Nephron progenitor cell (in vitro differentiated cells): ENCODE results near the gene HOXC11.

ENCODE experiments used
- DNase-seq: peaks from one replicate; pipeline ENCODE4 v3.0.0; 2021
- H3K27ac Mint-ChIP-seq: 2 replicates; pipeline ENCODE4 v1.8.0; 2021; ENCODE audit warnings: mild to moderate bottlenecking, moderate library complexity, mixed read lengths
- H3K27me3 Mint-ChIP-seq: 2 replicates; pipeline ENCODE4 v1.8.0; 2021; ENCODE audit warnings: mild to moderate bottlenecking, low read depth, mixed read lengths; ENCODE audit not compliant: poor library complexity
- H3K36me3 Mint-ChIP-seq: 2 replicates; pipeline ENCODE4 v1.8.0; 2021; ENCODE audit warnings: low read depth, mixed read lengths
- H3K4me1 Mint-ChIP-seq: 2 replicates; pipeline ENCODE4 v1.8.0; 2021; ENCODE audit warnings: mixed read lengths
- H3K4me3 Mint-ChIP-seq: 2 replicates; pipeline ENCODE4 v1.8.0; 2021; ENCODE audit warnings: mild to moderate bottlenecking, moderate library complexity, mixed read lengths
- H3K9me3 Mint-ChIP-seq: 2 replicates; pipeline ENCODE4 v1.8.0; 2021; ENCODE audit warnings: mild to moderate bottlenecking, moderate library complexity, mixed read lengths
- TF ChIP-seq, protein P1 (sequence below): fragments of 200-600 bp; sonication (generic); IDR thresholded peaks from 2 replicates; pipeline ENCODE4 v1.5.0; 2021; ENCODE audit warnings: antibody characterized with exemption

HOXC11 gene

DNA sequence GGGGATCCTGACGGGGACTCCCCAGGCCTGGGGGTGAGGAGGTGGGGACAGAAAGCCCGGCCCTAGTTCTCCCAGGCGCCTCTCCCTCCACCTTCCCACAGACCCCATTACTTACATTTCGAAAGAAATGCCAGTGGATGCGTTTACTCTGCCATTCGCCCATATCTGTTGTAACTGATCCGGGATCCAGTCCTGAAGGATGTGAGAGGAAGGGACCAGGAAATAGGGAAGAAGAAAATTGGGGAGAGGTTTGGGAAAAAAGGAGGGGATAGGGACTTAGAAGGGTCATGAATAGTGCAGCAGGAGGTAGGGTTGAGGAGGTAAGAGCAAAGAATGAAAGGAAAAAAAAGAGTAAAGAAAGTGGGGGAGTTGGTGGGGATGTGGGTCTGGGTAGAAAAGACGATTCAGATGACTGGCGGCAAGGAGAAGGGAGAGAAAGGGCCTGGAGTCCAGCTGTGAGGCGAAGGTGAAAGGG lies 17.1 kb upstream of the HOXC11 start:
- H3K36me3 Mint-ChIP-seq: no peaks in the 10 kb centered on the region
- no peak for DNase-seq
- H3K4me1 Mint-ChIP-seq: peaks cover 17% of the 10 kb centered on the region
- no peak overlapping the region for H3K27ac Mint-ChIP-seq
- TF ChIP-seq, protein P1, sequence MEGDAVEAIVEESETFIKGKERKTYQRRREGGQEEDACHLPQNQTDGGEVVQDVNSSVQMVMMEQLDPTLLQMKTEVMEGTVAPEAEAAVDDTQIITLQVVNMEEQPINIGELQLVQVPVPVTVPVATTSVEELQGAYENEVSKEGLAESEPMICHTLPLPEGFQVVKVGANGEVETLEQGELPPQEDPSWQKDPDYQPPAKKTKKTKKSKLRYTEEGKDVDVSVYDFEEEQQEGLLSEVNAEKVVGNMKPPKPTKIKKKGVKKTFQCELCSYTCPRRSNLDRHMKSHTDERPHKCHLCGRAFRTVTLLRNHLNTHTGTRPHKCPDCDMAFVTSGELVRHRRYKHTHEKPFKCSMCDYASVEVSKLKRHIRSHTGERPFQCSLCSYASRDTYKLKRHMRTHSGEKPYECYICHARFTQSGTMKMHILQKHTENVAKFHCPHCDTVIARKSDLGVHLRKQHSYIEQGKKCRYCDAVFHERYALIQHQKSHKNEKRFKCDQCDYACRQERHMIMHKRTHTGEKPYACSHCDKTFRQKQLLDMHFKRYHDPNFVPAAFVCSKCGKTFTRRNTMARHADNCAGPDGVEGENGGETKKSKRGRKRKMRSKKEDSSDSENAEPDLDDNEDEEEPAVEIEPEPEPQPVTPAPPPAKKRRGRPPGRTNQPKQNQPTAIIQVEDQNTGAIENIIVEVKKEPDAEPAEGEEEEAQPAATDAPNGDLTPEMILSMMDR: no peak
- H3K9me3 Mint-ChIP-seq: no peaks in the 10 kb centered on the region
- peaks cover 100% of the 10 kb centered on the region for H3K27me3 Mint-ChIP-seq
- H3K4me3 Mint-ChIP-seq: no peak overlapping the region

GRCh38 chr12:53956251-53956887 lies 16.6 kb upstream of the HOXC11 start:
- no peak overlapping the region for H3K4me3 Mint-ChIP-seq
- no peak overlapping the region for H3K27ac Mint-ChIP-seq
- H3K9me3 Mint-ChIP-seq: no peaks in the 10 kb centered on the region
- TF ChIP-seq, protein P1: no peak
- peaks cover 17% of the 10 kb centered on the region for H3K4me1 Mint-ChIP-seq
- H3K36me3 Mint-ChIP-seq: no peaks in the 10 kb centered on the region
- no peak for DNase-seq
- peaks cover 100% of the 10 kb centered on the region for H3K27me3 Mint-ChIP-seq

DNA sequence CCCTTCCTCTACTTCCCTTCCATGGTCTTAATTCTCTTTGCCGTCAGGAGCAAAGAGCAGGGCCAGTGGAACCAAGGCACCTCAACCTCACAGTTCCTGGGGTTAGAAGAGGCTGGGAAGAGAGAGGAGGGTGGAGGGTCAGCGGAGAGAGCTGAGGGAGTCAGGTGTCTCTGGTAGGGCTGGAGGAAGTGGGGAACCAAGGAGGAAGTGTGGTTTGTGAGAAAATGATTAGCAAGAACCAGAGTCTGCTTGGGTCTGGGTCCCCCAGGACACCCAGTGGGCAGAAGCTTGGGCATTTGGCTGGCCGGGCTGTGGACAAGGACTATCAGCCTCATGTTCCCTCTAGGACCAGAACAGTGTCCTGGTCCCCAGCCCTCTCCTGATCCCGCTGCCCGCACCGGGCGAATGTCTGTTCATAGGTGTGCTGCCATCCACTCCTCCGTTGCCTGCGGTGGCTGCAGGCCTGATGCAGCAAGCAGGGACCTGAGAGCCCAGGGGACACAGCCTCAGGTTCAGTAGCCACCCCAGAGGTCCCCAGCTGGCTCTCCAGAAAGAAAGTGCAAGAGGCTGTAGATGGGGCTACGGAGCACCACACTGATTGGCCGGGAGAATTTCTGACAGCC lies 15.9 kb upstream of the HOXC11 start:
- Mint-ChIP-seq H3K27me3 (peaks cover 100% of the 10 kb centered on the region), H3K27ac (no peak overlapping the region), H3K36me3 (no peaks in the 10 kb centered on the region), H3K4me3 (no peak overlapping the region), H3K4me1 (peaks cover 17% of the 10 kb centered on the region), H3K9me3 (no peaks in the 10 kb centered on the region)
- DNase-seq: no peak
- TF ChIP-seq, protein P1: no peak

- no peak for DNase-seq
- Mint-ChIP-seq H3K4me3 (no peak overlapping the region), H3K27ac (no peak overlapping the region), H3K27me3 (peaks cover 100% of the 10 kb centered on the region), H3K4me1 (peaks cover 16% of the 10 kb centered on the region), H3K9me3 (no peaks in the 10 kb centered on the region), H3K36me3 (no peaks in the 10 kb centered on the region)
- TF ChIP-seq, protein P1: no peak
Observed at GRCh38 chr12:53958128-53958527, 14.8 kb upstream of the HOXC11 start.

- H3K9me3 Mint-ChIP-seq: no peaks in the 10 kb centered on the region
- DNase-seq: no peak
- H3K27ac Mint-ChIP-seq: no peak overlapping the region
- peaks cover 100% of the 10 kb centered on the region for H3K27me3 Mint-ChIP-seq
- H3K36me3 Mint-ChIP-seq: no peaks in the 10 kb centered on the region
- peaks cover 18% of the 10 kb centered on the region for H3K4me1 Mint-ChIP-seq
- H3K4me3 Mint-ChIP-seq: no peak overlapping the region
- TF ChIP-seq, protein P1: no peak
Observed at GRCh38 chr12:53959314-53959713, 13.6 kb upstream of the HOXC11 start.
